Muscle of leg (tissue), 11 donors: Measurements from ENCODE around the gene BCKDHB. TPM values are rescaled to one million over a fixed set of nuclear protein-coding genes. Genes with fewer than 3 reads are reported as not detected.
A peak's percentile ranks its signal among the peaks of the same experiment; 100 is the strongest.

Experiments used
- DNase-seq: peaks from one replicate; pipeline ENCODE4 v3.0.0; 2013
- H3K27ac ChIP-seq: one replicate; pipeline ENCODE4 v1.5.1; 2013; ENCODE audit warnings: mild to moderate bottlenecking, low read length, control low read depth
- H3K27me3 ChIP-seq: one replicate; pipeline ENCODE4 v1.6.1; 2013; ENCODE audit warnings: low read length; ENCODE audit not compliant: control insufficient read depth, insufficient read depth
- H3K36me3 ChIP-seq: one replicate; pipeline ENCODE4 v1.6.1; 2013; ENCODE audit warnings: low read length; ENCODE audit not compliant: control insufficient read depth, insufficient read depth
- H3K4me1 ChIP-seq: one replicate; pipeline ENCODE4 v1.6.1; 2013; ENCODE audit warnings: low read length; ENCODE audit not compliant: control insufficient read depth, insufficient read depth
- H3K4me3 ChIP-seq: one replicate; pipeline ENCODE4 v1.5.1; 2013; ENCODE audit warnings: low read length, control low read depth
- H3K9me3 ChIP-seq: replicated peaks from 2 replicates; pipeline ENCODE4 v1.6.1; 2013; ENCODE audit warnings: low read depth, low read length; ENCODE audit not compliant: control insufficient read depth
- WGBS: methylation state at CpG from one replicate; pipeline ENCODE4 v1.1.5; 2013; ENCODE audit warnings: missing lambda C conversion rate; ENCODE audit not compliant: insufficient coverage; 5-methylcytosine and 5-hydroxymethylcytosine counted together
- polyA plus RNA-seq, 8 donors: library from polyadenylated mRNA; unstranded; fragments of 120-200 nt; gene quantifications; one replicate each; pipeline versions ENCODE4 v1.2.1 to v1.2.3, GENCODE V29; 2013; ENCODE audit warnings: inconsistent platforms in 1 of 8, low replicate concordance in 1 of 8; ENCODE audit not compliant: insufficient read length in 8 of 8, insufficient read depth in 1 of 8
- total RNA-seq: library from RNA; stranded (reverse); fragments of 120-200 nt; gene quantifications from one replicate; pipeline ENCODE4 v1.2.4, GENCODE V29; 2013

Gene BCKDHB
- total and polyA plus RNA-seq, 9 donors = 11.7 to 26.4 (median 20.8) TPM

GRCh38 chr6:80302716-80303115 lies 196.2 kb downstream of the BCKDHB start:
- DNase-seq = no peak
- Histone ChIP-seq H3K36me3 (no peaks in the 10 kb centered on the region), H3K27ac (no peak overlapping the region), H3K9me3 (no peaks in the 10 kb centered on the region), H3K4me3 (no peak overlapping the region), H3K27me3 (no peaks in the 10 kb centered on the region), H3K4me1 (no peaks in the 10 kb centered on the region)

GRCh38 chr6:80304014-80304413 lies 197.5 kb downstream of the BCKDHB start:
- Histone ChIP-seq H3K4me3 (no peak overlapping the region), H3K36me3 (no peaks in the 10 kb centered on the region), H3K9me3 (no peaks in the 10 kb centered on the region), H3K27me3 (no peaks in the 10 kb centered on the region), H3K27ac (no peak overlapping the region), H3K4me1 (no peaks in the 10 kb centered on the region)
- no peak for DNase-seq
- no CpG with 5 or more reads among the region's 1 CpG for WGBS

GRCh38 chr6:80314531-80314930 lies 208.1 kb downstream of the BCKDHB start:
- Histone ChIP-seq H3K27ac (no peak overlapping the region), H3K27me3 (no peaks in the 10 kb centered on the region), H3K9me3 (peaks cover 2% of the 10 kb centered on the region), H3K4me3 (no peak overlapping the region), H3K4me1 (no peaks in the 10 kb centered on the region), H3K36me3 (no peaks in the 10 kb centered on the region)
- DNase-seq = no peak
- WGBS = 91% methylated on average over 13 of the region's 13 CpGs

GRCh38 chr6:80316686-80317231 lies 210.3 kb downstream of the BCKDHB start:
- Histone ChIP-seq H3K4me1 (no peaks in the 10 kb centered on the region), H3K27ac (no peak overlapping the region), H3K4me3 (no peak overlapping the region), H3K27me3 (no peaks in the 10 kb centered on the region), H3K9me3 (no peaks in the 10 kb centered on the region), H3K36me3 (no peaks in the 10 kb centered on the region)
- WGBS = 80% methylated on average over 1 of the region's 4 CpGs
- peak; percentile 61 for DNase-seq

GRCh38 chr6:80319196-80319595 lies 212.7 kb downstream of the BCKDHB start:
- Histone ChIP-seq H3K4me3 (no peak overlapping the region), H3K27me3 (no peaks in the 10 kb centered on the region), H3K4me1 (no peaks in the 10 kb centered on the region), H3K27ac (no peak overlapping the region), H3K9me3 (no peaks in the 10 kb centered on the region), H3K36me3 (no peaks in the 10 kb centered on the region)
- WGBS = no CpG with 5 or more reads among the region's 2 CpGs
- DNase-seq = no peak

- H3K36me3 ChIP-seq = no peaks in the 10 kb centered on the region
- H3K4me3 ChIP-seq = no peak overlapping the region
- WGBS = no CpG with 5 or more reads among the region's 2 CpGs
- no peaks in the 10 kb centered on the region for H3K27me3 ChIP-seq
- no peaks in the 10 kb centered on the region for H3K9me3 ChIP-seq
- no peak overlapping the region for H3K27ac ChIP-seq
- DNase-seq = peak; percentile 48
- no peaks in the 10 kb centered on the region for H3K4me1 ChIP-seq
Measured at GRCh38 chr6:80321011-80321410, 214.5 kb downstream of the BCKDHB start.

GRCh38 chr6:80325742-80326141 lies 219.3 kb downstream of the BCKDHB start:
- H3K27me3 ChIP-seq = no peaks in the 10 kb centered on the region
- H3K36me3 ChIP-seq = no peaks in the 10 kb centered on the region
- peak overlapping the region; percentile 30 for H3K27ac ChIP-seq
- WGBS = no CpG with 5 or more reads among the region's 3 CpGs
- no peaks in the 10 kb centered on the region for H3K4me1 ChIP-seq
- no peak overlapping the region for H3K4me3 ChIP-seq
- peak; percentile 97 for DNase-seq
- no peaks in the 10 kb centered on the region for H3K9me3 ChIP-seq

- Histone ChIP-seq H3K4me3 (no peak overlapping the region), H3K4me1 (peaks cover 4% of the 10 kb centered on the region), H3K9me3 (no peaks in the 10 kb centered on the region), H3K36me3 (no peaks in the 10 kb centered on the region), H3K27me3 (no peaks in the 10 kb centered on the region), H3K27ac (no peak overlapping the region)
- WGBS = no CpG with 5 or more reads among the region's 1 CpG
- DNase-seq = no peak
Measured at GRCh38 chr6:80328652-80329051, 222.2 kb downstream of the BCKDHB start.

- H3K9me3 ChIP-seq = no peaks in the 10 kb centered on the region
- no peak for DNase-seq
- no peak overlapping the region for H3K27ac ChIP-seq
- no peaks in the 10 kb centered on the region for H3K36me3 ChIP-seq
- H3K27me3 ChIP-seq = no peaks in the 10 kb centered on the region
- H3K4me1 ChIP-seq = peaks cover 4% of the 10 kb centered on the region
- no peak overlapping the region for H3K4me3 ChIP-seq
Measured at GRCh38 chr6:80329496-80329895, 223.0 kb downstream of the BCKDHB start.

- Histone ChIP-seq H3K4me1 (peaks cover 4% of the 10 kb centered on the region), H3K27ac (peak overlapping the region; percentile 6), H3K36me3 (no peaks in the 10 kb centered on the region), H3K27me3 (no peaks in the 10 kb centered on the region), H3K4me3 (no peak overlapping the region), H3K9me3 (no peaks in the 10 kb centered on the region)
- WGBS = no CpG with 5 or more reads among the region's 3 CpGs
- DNase-seq = peak; percentile 71
Measured at GRCh38 chr6:80330961-80331360, 224.5 kb downstream of the BCKDHB start.

GRCh38 chr6:80331522-80331921 lies 225.1 kb downstream of the BCKDHB start:
- Histone ChIP-seq H3K36me3 (no peaks in the 10 kb centered on the region), H3K27ac (peak overlapping the region; percentile 6), H3K27me3 (no peaks in the 10 kb centered on the region), H3K4me3 (no peak overlapping the region), H3K9me3 (no peaks in the 10 kb centered on the region), H3K4me1 (peaks cover 4% of the 10 kb centered on the region)
- WGBS = 80% methylated on average over 1 of the region's 2 CpGs
- no peak for DNase-seq
